ENCODE measurements around the gene RASGRP1. TPM values are rescaled to one million over a fixed set of nuclear protein-coding genes. Genes with fewer than 3 reads are reported as not detected.

RASGRP1 gene
- total RNA-seq, 1 experiment from 2014 or later, result 1.6 TPM

DNA sequence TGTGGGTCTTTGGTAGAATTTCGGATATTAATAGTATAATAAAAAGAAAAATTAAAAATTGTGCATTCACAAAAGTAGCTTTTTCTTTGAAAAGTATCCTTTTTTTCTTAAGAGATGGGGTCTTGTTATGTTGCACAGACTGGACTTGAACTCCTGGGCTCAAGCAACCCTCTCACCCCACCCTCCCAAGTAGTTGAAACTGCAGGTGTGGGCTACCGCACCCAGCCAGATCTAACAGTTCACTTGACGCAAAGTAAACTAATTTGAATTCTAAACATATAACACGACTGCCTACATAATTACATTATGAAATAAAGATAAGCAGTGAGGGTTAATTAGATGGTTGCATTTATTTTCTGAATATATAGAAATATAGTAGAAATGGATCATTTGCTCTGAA, 99.9 kb downstream of the RASGRP1 start:
- no peaks in the 10 kb centered on the region for H3K27me3 ChIP-seq (ENCODE audit: insufficient read depth, low read length)
- POLR2A ChIA-PET, result interaction anchor here (1.6 kb wide), 1 partner anchor 11 kb away, joined by 5 read pairs; the partner anchor contains the start of gene FAM98B

More for the DNA sequence above, 99.9 kb downstream of the RASGRP1 start:
- ATAC-seq (no peak), DNase-seq (ENCODE audit: low read depth, low spot score) (no peak)
- ChIA-PET CTCF (no interaction called here), RAD21 (ENCODE audit: low non-redundant PET in 1 of 2, low total read pairs in 2 of 2, uncharacterized antibody in 2 of 2, unreplicated experiment in 2 of 2) (no interaction called here)
- peaks cover 77% of the 10 kb centered on the region for H3K79me2 ChIP-seq (ENCODE audit: insufficient read depth, low read length)
- H3K9me2 ChIP-seq (ENCODE audit: insufficient read depth), result no peaks in the 10 kb centered on the region
- intact Hi-C loops (cut with micrococcal nuclease), result no loop called here
- no peak overlapping the region for H3K27ac ChIP-seq (ENCODE audit: low read depth, low read length)
- H2AFZ ChIP-seq (ENCODE audit: low read depth, low read length, poor library complexity, severe bottlenecking), result no peak overlapping the region
- BruUV-seq (replicated peaks), result no TSS peak
- peaks cover 8% of the 10 kb centered on the region; the same call in 1 of the 2 replicates for H4K20me1 ChIP-seq (ENCODE audit: insufficient read depth)
- no peaks in the 10 kb centered on the region for H3K9me3 ChIP-seq (ENCODE audit: control insufficient read depth in 1 of 2, insufficient read depth in 1 of 2, low read depth in 1 of 2, low read length in 2 of 2)
- H3K4me3 ChIP-seq (replicated peaks in 1 of 2; ENCODE audit: low read depth in 1 of 2, low read length in 2 of 2), result no peak overlapping the region
- H3K36me3 ChIP-seq (ENCODE audit: control insufficient read depth in 1 of 2, insufficient read depth in 2 of 2, low read length in 2 of 2), result 0 out of 4 replicates have a peak, but pooled peaks cover 0 to 2% of the 10 kb centered on the region in 2 experiments
- no peaks in the 10 kb centered on the region for H3K4me1 ChIP-seq (ENCODE audit: control insufficient read depth in 1 of 2, insufficient read depth in 2 of 2, low read length in 2 of 2)
- no peak for TF ChIP-seq TCF7L2 (IDR thresholded peaks at IDR 0.05; ENCODE audit: borderline replicate concordance, extremely low read depth, insufficient read depth, insufficient read length)
- TF ChIP-seq ZNF274 (IDR thresholded peaks at IDR 0.05; ENCODE audit: low read depth, low read length), result no peak
- no peak for TF ChIP-seq YY1 (IDR thresholded peaks at IDR 0.05; ENCODE audit: extremely low read depth, insufficient replicate concordance, low read depth, low read length)
- TF ChIP-seq, protein P1, sequence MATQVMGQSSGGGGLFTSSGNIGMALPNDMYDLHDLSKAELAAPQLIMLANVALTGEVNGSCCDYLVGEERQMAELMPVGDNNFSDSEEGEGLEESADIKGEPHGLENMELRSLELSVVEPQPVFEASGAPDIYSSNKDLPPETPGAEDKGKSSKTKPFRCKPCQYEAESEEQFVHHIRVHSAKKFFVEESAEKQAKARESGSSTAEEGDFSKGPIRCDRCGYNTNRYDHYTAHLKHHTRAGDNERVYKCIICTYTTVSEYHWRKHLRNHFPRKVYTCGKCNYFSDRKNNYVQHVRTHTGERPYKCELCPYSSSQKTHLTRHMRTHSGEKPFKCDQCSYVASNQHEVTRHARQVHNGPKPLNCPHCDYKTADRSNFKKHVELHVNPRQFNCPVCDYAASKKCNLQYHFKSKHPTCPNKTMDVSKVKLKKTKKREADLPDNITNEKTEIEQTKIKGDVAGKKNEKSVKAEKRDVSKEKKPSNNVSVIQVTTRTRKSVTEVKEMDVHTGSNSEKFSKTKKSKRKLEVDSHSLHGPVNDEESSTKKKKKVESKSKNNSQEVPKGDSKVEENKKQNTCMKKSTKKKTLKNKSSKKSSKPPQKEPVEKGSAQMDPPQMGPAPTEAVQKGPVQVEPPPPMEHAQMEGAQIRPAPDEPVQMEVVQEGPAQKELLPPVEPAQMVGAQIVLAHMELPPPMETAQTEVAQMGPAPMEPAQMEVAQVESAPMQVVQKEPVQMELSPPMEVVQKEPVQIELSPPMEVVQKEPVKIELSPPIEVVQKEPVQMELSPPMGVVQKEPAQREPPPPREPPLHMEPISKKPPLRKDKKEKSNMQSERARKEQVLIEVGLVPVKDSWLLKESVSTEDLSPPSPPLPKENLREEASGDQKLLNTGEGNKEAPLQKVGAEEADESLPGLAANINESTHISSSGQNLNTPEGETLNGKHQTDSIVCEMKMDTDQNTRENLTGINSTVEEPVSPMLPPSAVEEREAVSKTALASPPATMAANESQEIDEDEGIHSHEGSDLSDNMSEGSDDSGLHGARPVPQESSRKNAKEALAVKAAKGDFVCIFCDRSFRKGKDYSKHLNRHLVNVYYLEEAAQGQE (IDR thresholded peaks at IDR 0.05; ENCODE audit: low read depth), result no peak
- no peak for TF ChIP-seq EZH2 (IDR thresholded peaks at IDR 0.05)
- no peak for TF ChIP-seq SRF (IDR thresholded peaks at IDR 0.05; ENCODE audit: low read depth)
- no peak for TF ChIP-seq EZH2phosphoT487 (IDR thresholded peaks at IDR 0.05; ENCODE audit: borderline replicate concordance)
- TF ChIP-seq, protein P2, sequence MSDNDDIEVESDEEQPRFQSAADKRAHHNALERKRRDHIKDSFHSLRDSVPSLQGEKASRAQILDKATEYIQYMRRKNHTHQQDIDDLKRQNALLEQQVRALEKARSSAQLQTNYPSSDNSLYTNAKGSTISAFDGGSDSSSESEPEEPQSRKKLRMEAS (IDR thresholded peaks at IDR 0.05), result no peak
- no peak for TF ChIP-seq CBX3 (IDR thresholded peaks at IDR 0.05; ENCODE audit: low read depth)
- TF ChIP-seq POLR2AphosphoS5 (IDR thresholded peaks at IDR 0.05; ENCODE audit: low read depth, low read length), result no peak
- no peak for TF ChIP-seq FOSL1 (IDR thresholded peaks at IDR 0.05; ENCODE audit: low read depth)
- TF ChIP-seq ZFX (IDR thresholded peaks at IDR 0.05), result no peak
- TF ChIP-seq SIN3A (IDR thresholded peaks at IDR 0.05; ENCODE audit: low read depth), result no peak
- TF ChIP-seq EGR1 (IDR thresholded peaks at IDR 0.05; ENCODE audit: low read depth), result no peak
- no peak for TF ChIP-seq ELF1 (IDR thresholded peaks at IDR 0.05; ENCODE audit: borderline replicate concordance, low read depth)
- TF ChIP-seq POLR2A (IDR thresholded peaks at IDR 0.05; ENCODE audit: borderline replicate concordance, extremely low read depth, insufficient read depth, insufficient read length), result no peak
- TF ChIP-seq, protein P3, sequence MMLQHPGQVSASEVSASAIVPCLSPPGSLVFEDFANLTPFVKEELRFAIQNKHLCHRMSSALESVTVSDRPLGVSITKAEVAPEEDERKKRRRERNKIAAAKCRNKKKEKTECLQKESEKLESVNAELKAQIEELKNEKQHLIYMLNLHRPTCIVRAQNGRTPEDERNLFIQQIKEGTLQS (IDR thresholded peaks at IDR 0.05), result no peak
- TF ChIP-seq JUND (IDR thresholded peaks at IDR 0.05), result no peak
- TF ChIP-seq RAD21 (IDR thresholded peaks at IDR 0.05; ENCODE audit: low read depth), result no peak
- no peak overlapping the region for H3K4me2 ChIP-seq (ENCODE audit: low read length)
- H3K9ac ChIP-seq (ENCODE audit: low read length), result no peak overlapping the region

Data from HCT116 (cell line).